ENCODE results near the gene ZNF780B. TPM values are rescaled to one million over a fixed set of nuclear protein-coding genes. Genes with fewer than 3 reads are reported as not detected.
"Not testable (repeated sequence)": the region's sequence is repeated elsewhere in the genome, so short reads cannot be mapped to it uniquely, and the experiment has no call there.

Gene ZNF780B
- total and polyA plus RNA-seq, 3 experiments from 2014 or later, result 12.0 to 21.3 (median 16.8) TPM

DNA sequence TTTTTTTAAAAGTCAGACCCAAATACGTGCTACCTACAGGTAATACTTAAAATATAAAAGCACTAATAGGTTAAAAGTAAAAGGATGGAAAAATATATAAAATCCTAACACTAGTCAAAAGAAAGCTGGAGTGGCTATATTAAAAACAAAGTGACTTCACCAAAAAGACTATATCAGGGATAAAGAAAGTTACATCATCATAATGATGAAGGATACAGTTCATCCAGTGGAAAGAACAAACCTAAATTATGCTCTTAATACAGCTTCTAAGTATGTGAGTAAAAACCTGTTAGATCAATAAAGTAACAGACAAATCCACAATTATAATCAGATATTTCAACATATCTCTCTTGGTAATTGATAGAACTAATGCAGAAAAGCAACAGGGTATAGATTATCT, 1.1 kb upstream of the ZNF780B start:
- Mint-ChIP-seq H3K27ac (no peak overlapping the region), H3K4me1 (peaks cover 43 to 54% (median 52%) of the 10 kb centered on the region in 3 donors), H3K4me3 (peak overlapping the region; percentile 94 to 100 (median 100)), H3K9me3 (peaks cover 17 to 28% (median 23%) of the 10 kb centered on the region in 5 donors), H3K27me3 (peaks cover 11 to 14% of the 10 kb centered on the region in 2 donors), H3K36me3 (peaks cover 5 to 13% (median 10%) of the 10 kb centered on the region in 3 donors)
- Histone ChIP-seq H3K27ac (ENCODE audit: low read depth, low read length) (no peak overlapping the region), H3K9me3 (ENCODE audit: low read length) (peaks cover 5% of the 10 kb centered on the region), H3K27me3 (ENCODE audit: insufficient read depth, low read length, poor library complexity, severe bottlenecking) (no peaks in the 10 kb centered on the region), H3K4me3 (ENCODE audit: low read length) (no peak overlapping the region), H3K36me3 (ENCODE audit: insufficient read depth, low read length) (no peaks in the 10 kb centered on the region), H3K4me1 (ENCODE audit: insufficient read depth, low read length) (peaks cover 16% of the 10 kb centered on the region)
- DNase-seq, result no peak
- ChIA-PET POLR2A (interaction anchor here (1.3 to 1.5 kb wide), 2 partner anchors 34 to 87 kb away, joined by 3 to 4 read pairs; partner anchors contain the start of genes PSMC4 and ZNF780A), CTCF (interaction anchor here (2.2 kb wide), 1 partner anchor 87 kb away, joined by 4 read pairs; the partner anchor contains the start of gene PSMC4)

DNA sequence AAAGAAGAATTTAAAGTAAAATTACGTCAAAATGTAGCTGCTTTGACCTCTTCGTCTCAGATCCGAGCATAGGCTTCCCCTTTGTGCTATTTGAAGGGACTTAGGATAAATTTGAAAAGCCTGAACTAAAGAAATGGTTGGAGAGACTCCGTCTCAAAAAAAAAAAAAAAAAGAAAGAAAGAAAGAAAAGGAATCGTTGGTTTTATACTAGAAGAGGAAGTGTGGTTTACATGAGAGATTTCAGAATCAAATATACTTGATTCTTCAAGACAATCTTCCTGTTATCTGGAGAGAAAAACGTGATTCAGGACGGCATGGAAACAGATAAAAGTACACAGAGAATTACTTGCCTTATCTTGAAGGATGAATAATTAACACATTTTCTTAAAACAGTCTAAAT, 474 bp upstream of the ZNF780B start:
- H3K4me3 Mint-ChIP-seq, result peak overlapping the region; percentile 94 to 100 (median 100)
- peak overlapping the region; percentile 72 to 100 (median 98) for H3K27ac Mint-ChIP-seq
- peak overlapping the region; percentile 84 for H3K4me3 ChIP-seq (ENCODE audit: low read length)
- POLR2A ChIA-PET, result interaction anchor here (1.3 kb wide), 1 partner anchor 86 kb away, joined by 3 read pairs; the partner anchor contains the start of gene PSMC4
- no peaks in the 10 kb centered on the region for H3K36me3 ChIP-seq (ENCODE audit: insufficient read depth, low read length)
- peaks cover 17 to 22% (median 19%) of the 10 kb centered on the region in 5 donors for H3K9me3 Mint-ChIP-seq
- H3K9me3 ChIP-seq (ENCODE audit: low read length), result peaks cover 5% of the 10 kb centered on the region
- H3K27me3 ChIP-seq (ENCODE audit: insufficient read depth, low read length, poor library complexity, severe bottlenecking), result no peaks in the 10 kb centered on the region
- CTCF ChIA-PET, result interaction anchor here (1.4 to 2.2 kb wide), 1 partner anchor 86 kb away, joined by 4 to 6 read pairs; the partner anchor contains the start of gene PSMC4
- peaks cover 5 to 15% (median 12%) of the 10 kb centered on the region in 3 donors for H3K36me3 Mint-ChIP-seq
- DNase-seq, result no peak
- peak overlapping the region; percentile 72 for H3K27ac ChIP-seq (ENCODE audit: low read depth, low read length)
- peaks cover 16% of the 10 kb centered on the region for H3K4me1 ChIP-seq (ENCODE audit: insufficient read depth, low read length)
- H3K4me1 Mint-ChIP-seq, result peaks cover 45 to 59% (median 57%) of the 10 kb centered on the region in 3 donors
- H3K27me3 Mint-ChIP-seq, result peaks cover 11 to 14% of the 10 kb centered on the region in 2 donors

DNA sequence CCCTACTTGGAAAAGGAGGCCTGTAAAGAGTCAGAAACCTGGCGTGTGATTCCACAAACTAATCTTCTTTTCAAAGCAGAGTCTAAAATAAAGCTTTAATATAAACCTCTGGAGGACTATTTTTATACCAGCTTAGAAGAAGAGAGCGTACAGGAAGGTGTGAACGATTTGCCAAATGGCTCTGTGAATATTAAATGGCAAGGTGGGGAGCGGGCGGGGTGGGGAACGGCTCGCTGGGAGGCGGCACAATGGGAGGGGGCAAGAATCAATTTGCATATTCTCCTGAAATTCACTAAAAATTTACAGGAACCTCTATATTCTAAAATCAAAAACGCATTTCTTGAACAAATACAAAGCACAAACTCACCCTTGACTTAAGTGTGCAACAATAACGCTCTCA, 982 bp downstream of the ZNF780B start:
- Mint-ChIP-seq H3K4me3 (peak overlapping the region; percentile 94 to 100 (median 100)), H3K36me3 (peaks cover 11 to 22% (median 21%) of the 10 kb centered on the region in 3 donors), H3K4me1 (peaks cover 53 to 67% (median 65%) of the 10 kb centered on the region in 3 donors), H3K27ac (peak overlapping the region in 4 of 8 donors; percentile 13 to 99 (median 96)), H3K27me3 (peaks cover 4 to 9% of the 10 kb centered on the region in 2 donors), H3K9me3 (peaks cover 14 to 15% (median 14%) of the 10 kb centered on the region in 5 donors)
- Histone ChIP-seq H3K27ac (ENCODE audit: low read depth, low read length) (peak overlapping the region; percentile 72), H3K27me3 (ENCODE audit: insufficient read depth, low read length, poor library complexity, severe bottlenecking) (no peaks in the 10 kb centered on the region), H3K4me1 (ENCODE audit: insufficient read depth, low read length) (peaks cover 16% of the 10 kb centered on the region), H3K4me3 (ENCODE audit: low read length) (peak overlapping the region; percentile 84), H3K36me3 (ENCODE audit: insufficient read depth, low read length) (no peaks in the 10 kb centered on the region), H3K9me3 (ENCODE audit: low read length) (peaks cover 4% of the 10 kb centered on the region)
- no peak for DNase-seq
- CTCF ChIA-PET, result interaction anchor here (0.7 to 1.4 kb wide), 2 partner anchors 84 to 130 kb away, joined by 3 to 6 read pairs; partner anchors contain the start of gene PSMC4
- POLR2A ChIA-PET, result no interaction called here

DNA sequence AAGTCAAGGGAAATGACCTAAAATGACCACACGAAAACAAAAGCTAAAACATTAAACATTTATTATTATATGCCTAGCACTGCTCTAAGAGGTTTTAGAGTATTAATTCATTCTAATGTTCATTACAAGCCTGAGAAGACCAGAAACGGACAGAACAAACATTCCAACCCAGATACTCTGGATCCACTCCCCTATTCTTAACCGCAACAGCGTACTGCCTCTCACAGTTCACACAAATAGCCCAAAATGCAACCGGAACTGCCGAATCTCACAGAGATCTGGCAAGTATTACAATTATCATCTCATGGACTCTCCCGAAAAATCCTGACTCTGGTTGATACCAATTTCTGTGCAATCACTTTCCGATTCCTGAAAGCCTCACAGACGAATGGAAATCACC, 1.4 kb downstream of the ZNF780B start:
- Histone ChIP-seq H3K4me1 (ENCODE audit: insufficient read depth, low read length) (peaks cover 16% of the 10 kb centered on the region), H3K4me3 (ENCODE audit: low read length) (peak overlapping the region; percentile 84), H3K9me3 (ENCODE audit: low read length) (no peaks in the 10 kb centered on the region), H3K36me3 (ENCODE audit: insufficient read depth, low read length) (peaks cover 1% of the 10 kb centered on the region), H3K27me3 (ENCODE audit: insufficient read depth, low read length, poor library complexity, severe bottlenecking) (no peaks in the 10 kb centered on the region), H3K27ac (ENCODE audit: low read depth, low read length) (no peak overlapping the region)
- peaks cover 53 to 68% (median 65%) of the 10 kb centered on the region in 3 donors for H3K4me1 Mint-ChIP-seq
- H3K27me3 Mint-ChIP-seq, result peaks cover 4 to 5% of the 10 kb centered on the region in 2 donors
- H3K9me3 Mint-ChIP-seq, result peaks cover 10 to 11% (median 11%) of the 10 kb centered on the region in 5 donors
- peak overlapping the region; percentile 80 to 100 (median 100) for H3K4me3 Mint-ChIP-seq
- peaks cover 11 to 23% (median 18%) of the 10 kb centered on the region in 3 donors for H3K36me3 Mint-ChIP-seq
- DNase-seq, result no peak
- peak overlapping the region in 5 of 8 donors; percentile 13 to 84 (median 48) for H3K27ac Mint-ChIP-seq
- POLR2A ChIA-PET, result no interaction called here
- CTCF ChIA-PET, result no interaction called here

DNA sequence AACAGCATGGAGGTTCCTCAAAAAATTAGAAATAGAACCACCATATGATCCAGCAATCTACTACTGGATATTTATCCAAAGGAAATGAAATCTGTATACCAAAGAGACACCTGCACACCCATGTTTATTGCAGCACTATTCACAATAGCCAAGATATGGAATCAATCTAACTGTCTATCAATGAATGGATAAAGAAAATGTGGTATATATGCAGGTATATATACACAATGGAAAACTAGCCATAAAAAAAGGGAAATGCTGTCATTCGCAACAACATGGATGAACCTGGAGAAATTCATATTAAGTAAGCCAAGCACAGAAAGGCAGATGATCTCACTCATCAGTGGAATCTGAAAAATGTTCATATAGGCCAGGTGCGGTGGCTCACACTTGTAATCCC, 2.5 kb downstream of the ZNF780B start:
- peaks cover 15 to 33% (median 20%) of the 10 kb centered on the region in 3 donors for H3K36me3 Mint-ChIP-seq
- peak overlapping the region in 1 of 8 donors; percentile 58 for H3K27ac Mint-ChIP-seq
- DNase-seq, result no peak
- Histone ChIP-seq H3K9me3 (ENCODE audit: low read length) (no peaks in the 10 kb centered on the region), H3K4me1 (ENCODE audit: insufficient read depth, low read length) (peaks cover 16% of the 10 kb centered on the region), H3K4me3 (ENCODE audit: low read length) (no peak overlapping the region), H3K27me3 (ENCODE audit: insufficient read depth, low read length, poor library complexity, severe bottlenecking) (no peaks in the 10 kb centered on the region), H3K36me3 (ENCODE audit: insufficient read depth, low read length) (peaks cover 7% of the 10 kb centered on the region), H3K27ac (ENCODE audit: low read depth, low read length) (no peak overlapping the region)
- H3K27me3 Mint-ChIP-seq, result no peaks in the 10 kb centered on the region
- peak overlapping the region in 6 of 7 donors; percentile 4 to 100 (median 64) for H3K4me3 Mint-ChIP-seq
- POLR2A ChIA-PET, result no interaction called here
- CTCF ChIA-PET, result no interaction called here
- peaks cover 55 to 71% (median 67%) of the 10 kb centered on the region in 3 donors for H3K4me1 Mint-ChIP-seq
- H3K9me3 Mint-ChIP-seq, result peaks cover 0 to 2% (median 0%) of the 10 kb centered on the region in 5 donors

DNA sequence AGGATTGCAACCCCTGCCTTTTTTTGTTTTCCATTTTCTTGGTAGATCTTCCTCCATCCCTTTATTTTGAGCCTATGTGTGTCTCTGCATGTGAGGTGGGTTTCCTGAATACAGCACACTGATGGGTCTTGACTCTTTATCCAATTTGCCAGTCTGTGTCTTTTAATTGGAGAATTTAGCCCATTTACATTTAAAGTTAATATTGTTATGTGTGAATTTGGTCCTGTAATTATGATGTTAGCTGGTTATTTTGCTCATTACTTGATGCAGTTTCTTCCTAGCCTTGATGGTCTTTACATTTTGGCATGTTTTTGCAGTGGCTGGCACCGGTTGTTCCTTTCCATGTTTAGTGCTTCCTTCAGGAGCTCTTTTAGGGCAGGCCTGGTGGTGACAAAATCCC, 14.3 kb downstream of the ZNF780B start:
- Mint-ChIP-seq H3K9me3 (peaks cover 20 to 65% (median 54%) of the 10 kb centered on the region in 5 donors), H3K36me3 (peaks cover 29 to 35% (median 34%) of the 10 kb centered on the region in 3 donors)
- H3K4me1 ChIP-seq (ENCODE audit: insufficient read depth, low read length); H3K27me3 ChIP-seq (ENCODE audit: insufficient read depth, low read length, poor library complexity, severe bottlenecking); CTCF ChIA-PET; H3K4me3 ChIP-seq (ENCODE audit: low read length); H3K27ac ChIP-seq (ENCODE audit: low read depth, low read length); H3K4me1 Mint-ChIP-seq; H3K4me3 Mint-ChIP-seq; H3K27ac Mint-ChIP-seq; POLR2A ChIA-PET; H3K27me3 Mint-ChIP-seq; DNase-seq: not testable (repeated sequence)
- Histone ChIP-seq H3K9me3 (ENCODE audit: low read length) (peaks cover 12% of the 10 kb centered on the region), H3K36me3 (ENCODE audit: insufficient read depth, low read length) (peaks cover 27% of the 10 kb centered on the region)

DNA sequence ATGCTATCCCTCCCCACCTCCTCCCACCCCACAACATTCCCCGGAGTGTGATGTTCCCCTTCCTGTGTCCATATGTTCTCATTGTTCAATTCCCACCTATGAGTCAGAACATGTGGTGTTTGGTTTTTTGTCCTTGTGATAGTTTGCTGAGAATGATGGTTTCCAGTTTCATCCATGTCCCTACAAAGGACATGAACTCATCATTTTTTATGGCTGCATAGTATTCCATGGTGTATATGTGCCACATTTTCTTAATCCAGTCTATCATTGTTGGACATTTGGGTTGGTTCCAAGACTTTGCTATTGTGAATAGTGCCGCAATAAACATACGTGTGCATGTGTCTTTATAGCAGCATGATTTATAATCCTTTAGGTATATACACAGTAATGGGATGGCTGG, 18.0 kb downstream of the ZNF780B start:
- H3K27me3 Mint-ChIP-seq; H3K36me3 Mint-ChIP-seq; H3K36me3 ChIP-seq (ENCODE audit: insufficient read depth, low read length); DNase-seq; H3K4me1 ChIP-seq (ENCODE audit: insufficient read depth, low read length); H3K27me3 ChIP-seq (ENCODE audit: insufficient read depth, low read length, poor library complexity, severe bottlenecking); H3K4me3 ChIP-seq (ENCODE audit: low read length); CTCF ChIA-PET; H3K4me1 Mint-ChIP-seq; H3K27ac Mint-ChIP-seq; H3K27ac ChIP-seq (ENCODE audit: low read depth, low read length); H3K4me3 Mint-ChIP-seq; POLR2A ChIA-PET: not testable (repeated sequence)
- H3K9me3 ChIP-seq (ENCODE audit: low read length), result peaks cover 42% of the 10 kb centered on the region
- H3K9me3 Mint-ChIP-seq, result peaks cover 39 to 69% (median 60%) of the 10 kb centered on the region in 5 donors

DNA sequence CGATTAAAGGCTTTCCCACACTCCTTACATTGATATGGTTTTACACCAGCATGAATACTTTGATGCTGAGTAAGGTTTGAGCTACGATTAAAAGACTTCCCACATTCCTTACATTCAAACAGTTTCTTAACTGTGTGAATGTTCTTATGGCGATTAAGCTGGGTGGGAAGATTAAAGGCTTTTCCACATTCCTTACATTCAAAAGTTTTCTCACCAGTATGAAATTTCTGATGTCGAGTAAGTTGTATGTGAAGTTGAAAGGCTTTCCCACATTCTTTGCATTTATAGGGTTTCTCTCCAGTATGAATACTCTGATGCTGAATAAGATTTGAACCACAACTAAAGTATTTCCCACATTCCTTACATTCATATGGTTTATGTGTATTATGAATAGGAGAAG, 20.0 kb downstream of the ZNF780B start:
- ChIA-PET CTCF (no interaction called here), POLR2A (no interaction called here)
- H3K36me3 Mint-ChIP-seq, result peaks cover 3 to 16% (median 11%) of the 10 kb centered on the region in 3 donors
- no peaks in the 10 kb centered on the region for H3K27me3 ChIP-seq (ENCODE audit: insufficient read depth, low read length, poor library complexity, severe bottlenecking)
- H3K4me3 Mint-ChIP-seq, result no peak overlapping the region
- H3K27ac ChIP-seq (ENCODE audit: low read depth, low read length), result no peak overlapping the region
- H3K9me3 ChIP-seq (ENCODE audit: low read length), result peaks cover 49% of the 10 kb centered on the region
- H3K4me1 Mint-ChIP-seq, result no peaks in the 10 kb centered on the region
- H3K27me3 Mint-ChIP-seq, result no peaks in the 10 kb centered on the region
- no peaks in the 10 kb centered on the region for H3K4me1 ChIP-seq (ENCODE audit: insufficient read depth, low read length)
- H3K27ac Mint-ChIP-seq, result no peak overlapping the region
- no peaks in the 10 kb centered on the region for H3K36me3 ChIP-seq (ENCODE audit: insufficient read depth, low read length)
- H3K9me3 Mint-ChIP-seq, result peaks cover 43 to 78% (median 68%) of the 10 kb centered on the region in 5 donors
- no peak for DNase-seq
- no peak overlapping the region for H3K4me3 ChIP-seq (ENCODE audit: low read length)

All from CD8-positive, alpha-beta memory T cell (primary cell).